GM12878 (cell line): ENCODE data around the gene GNA14.

Experiments
- BACH1 ChIP-seq: fragments of 450-650 bp; IDR thresholded peaks from 2 replicates; pipeline ENCODE4 v1.6.1; 2017; ENCODE audit warnings: mild to moderate bottlenecking, borderline replicate concordance
- CBX5 ChIP-seq: sonication (generic); IDR thresholded peaks from 2 replicates; pipeline ENCODE4 v1.6.1; 2016; ENCODE audit warnings: low read depth, moderate library complexity, mild to moderate bottlenecking, inconsistent platforms
- EP300 ChIP-seq, 2 experiments: fragments of 150-350 bp in 1 of 2; IDR thresholded peaks; 2 replicates each; pipeline ENCODE4 v1.6.1; 2011 to 2012; ENCODE audit warnings: low read depth in 2 of 2, low read length in 2 of 2, borderline replicate concordance in 1 of 2, improper control_type of control experiment in 1 of 2, inconsistent platforms in 1 of 2; ENCODE audit not compliant: control insufficient read depth in 1 of 2
- ESRRA ChIP-seq: IDR thresholded peaks from 2 replicates; pipeline ENCODE4 v1.6.1; 2012; ENCODE audit warnings: mild to moderate bottlenecking, low read length, improper control_type of control experiment
- HCFC1 ChIP-seq: fragments of 150-350 bp; IDR thresholded peaks from 2 replicates; pipeline ENCODE4 v1.6.1; 2014; ENCODE audit warnings: low read length
- MAX ChIP-seq: IDR thresholded peaks from 2 replicates; pipeline ENCODE4 v1.6.1; 2012; ENCODE audit warnings: low read depth, low read length, improper control_type of control experiment
- NRF1 ChIP-seq: conservative IDR thresholded peaks from 2 replicates; pipeline ENCODE4 v1.6.1; 2011; ENCODE audit warnings: mild to moderate bottlenecking, low read depth, low read length, improper control_type of control experiment
- PRDM15 ChIP-seq: fragments of 450-650 bp; formaldehyde crosslinking; IDR thresholded peaks from 2 replicates; pipeline ENCODE4 v1.4.0; 2020; ENCODE audit warnings: mild to moderate bottlenecking, moderate library complexity
- RB1 ChIP-seq: fragments of 450-650 bp; formaldehyde crosslinking; IDR thresholded peaks from 2 replicates; pipeline ENCODE4 v1.6.1; 2017; ENCODE audit warnings: mild to moderate bottlenecking, borderline replicate concordance
- SIN3A ChIP-seq: IDR thresholded peaks from 2 replicates; pipeline ENCODE4 v1.6.1; 2012; ENCODE audit warnings: low read depth, low read length, improper control_type of control experiment
- ZNF217 ChIP-seq: fragments of 450-650 bp; IDR thresholded peaks from 2 replicates; pipeline ENCODE4 v1.6.1; 2017; ENCODE audit warnings: antibody characterized with exemption, mild to moderate bottlenecking
- ZZZ3 ChIP-seq: IDR thresholded peaks from 2 replicates; pipeline ENCODE4 v1.6.1; 2011; ENCODE audit warnings: low read depth; ENCODE audit not compliant: control insufficient read depth, insufficient read length
- TF ChIP-seq, protein P1 (sequence below), 3 experiments: IDR thresholded peaks in 2 of 3; conservative IDR thresholded peaks in 1 of 3; 2 replicates each; pipeline ENCODE4 v1.5.1; 2011; ENCODE audit warnings: low read depth in 3 of 3, low read length in 3 of 3, mild to moderate bottlenecking in 3 of 3, control low read depth in 2 of 3, moderate library complexity in 2 of 3, inconsistent platforms in 1 of 3, mixed read lengths in 1 of 3; ENCODE audit not compliant: control insufficient read depth in 2 of 3, insufficient read depth in 1 of 3; ENCODE audit errors: extremely low read depth in 1 of 3
- TF ChIP-seq, protein P2 (sequence below): IDR thresholded peaks from 2 replicates; pipeline ENCODE4 v1.6.1; 2011; ENCODE audit warnings: mild to moderate bottlenecking, low read depth, low read length, moderate library complexity; ENCODE audit not compliant: insufficient replicate concordance

- TF ChIP-seq MAX: no peak
- TF ChIP-seq, protein P1, sequence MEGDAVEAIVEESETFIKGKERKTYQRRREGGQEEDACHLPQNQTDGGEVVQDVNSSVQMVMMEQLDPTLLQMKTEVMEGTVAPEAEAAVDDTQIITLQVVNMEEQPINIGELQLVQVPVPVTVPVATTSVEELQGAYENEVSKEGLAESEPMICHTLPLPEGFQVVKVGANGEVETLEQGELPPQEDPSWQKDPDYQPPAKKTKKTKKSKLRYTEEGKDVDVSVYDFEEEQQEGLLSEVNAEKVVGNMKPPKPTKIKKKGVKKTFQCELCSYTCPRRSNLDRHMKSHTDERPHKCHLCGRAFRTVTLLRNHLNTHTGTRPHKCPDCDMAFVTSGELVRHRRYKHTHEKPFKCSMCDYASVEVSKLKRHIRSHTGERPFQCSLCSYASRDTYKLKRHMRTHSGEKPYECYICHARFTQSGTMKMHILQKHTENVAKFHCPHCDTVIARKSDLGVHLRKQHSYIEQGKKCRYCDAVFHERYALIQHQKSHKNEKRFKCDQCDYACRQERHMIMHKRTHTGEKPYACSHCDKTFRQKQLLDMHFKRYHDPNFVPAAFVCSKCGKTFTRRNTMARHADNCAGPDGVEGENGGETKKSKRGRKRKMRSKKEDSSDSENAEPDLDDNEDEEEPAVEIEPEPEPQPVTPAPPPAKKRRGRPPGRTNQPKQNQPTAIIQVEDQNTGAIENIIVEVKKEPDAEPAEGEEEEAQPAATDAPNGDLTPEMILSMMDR (IDR thresholded peaks at IDR 0.05 in 2 of 3, conservative IDR thresholded peaks at IDR 0.05 in 1 of 3; ENCODE audit: control insufficient read depth in 2 of 3, extremely low read depth in 1 of 3, insufficient read depth in 1 of 3, low read depth in 3 of 3, low read length in 3 of 3): no peak
- TF ChIP-seq PRDM15: no peak
- no peak for TF ChIP-seq CBX5
- no peak for TF ChIP-seq HCFC1
- TF ChIP-seq ESRRA: no peak
- TF ChIP-seq NRF1: no peak
- no peak for TF ChIP-seq ZZZ3
- no peak for TF ChIP-seq BACH1
- TF ChIP-seq, protein P2, sequence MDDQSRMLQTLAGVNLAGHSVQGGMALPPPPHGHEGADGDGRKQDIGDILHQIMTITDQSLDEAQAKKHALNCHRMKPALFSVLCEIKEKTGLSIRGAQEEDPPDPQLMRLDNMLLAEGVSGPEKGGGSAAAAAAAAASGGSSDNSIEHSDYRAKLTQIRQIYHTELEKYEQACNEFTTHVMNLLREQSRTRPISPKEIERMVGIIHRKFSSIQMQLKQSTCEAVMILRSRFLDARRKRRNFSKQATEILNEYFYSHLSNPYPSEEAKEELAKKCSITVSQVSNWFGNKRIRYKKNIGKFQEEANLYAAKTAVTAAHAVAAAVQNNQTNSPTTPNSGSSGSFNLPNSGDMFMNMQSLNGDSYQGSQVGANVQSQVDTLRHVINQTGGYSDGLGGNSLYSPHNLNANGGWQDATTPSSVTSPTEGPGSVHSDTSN: no peak
- no peak for TF ChIP-seq SIN3A
- TF ChIP-seq ZNF217: no peak
- no peak for TF ChIP-seq RB1
- TF ChIP-seq EP300 (IDR thresholded peaks at IDR 0.05; ENCODE audit: borderline replicate concordance in 1 of 2, control insufficient read depth in 1 of 2, low read depth in 2 of 2, low read length in 2 of 2): no peak
Measured at GRCh38 chr9:77593528-77593927, 54.6 kb downstream of the GNA14 start.
